DMS 273 treated with DMSO at 0.1 percent for 48 hours (cell line): Measurements from ENCODE around the gene PNRC2.
A peak's percentile ranks its signal among the peaks of the same experiment; 100 is the strongest.
"Not testable (repeated sequence)": the region's sequence is repeated elsewhere in the genome, so short reads cannot be mapped to it uniquely, and the experiment has no call there.

ENCODE experiments used
- DNase-seq: peaks from one replicate; lab custom pipeline; 2025; lab: John Stamatoyannopoulos, UW

Gene PNRC2

DNA sequence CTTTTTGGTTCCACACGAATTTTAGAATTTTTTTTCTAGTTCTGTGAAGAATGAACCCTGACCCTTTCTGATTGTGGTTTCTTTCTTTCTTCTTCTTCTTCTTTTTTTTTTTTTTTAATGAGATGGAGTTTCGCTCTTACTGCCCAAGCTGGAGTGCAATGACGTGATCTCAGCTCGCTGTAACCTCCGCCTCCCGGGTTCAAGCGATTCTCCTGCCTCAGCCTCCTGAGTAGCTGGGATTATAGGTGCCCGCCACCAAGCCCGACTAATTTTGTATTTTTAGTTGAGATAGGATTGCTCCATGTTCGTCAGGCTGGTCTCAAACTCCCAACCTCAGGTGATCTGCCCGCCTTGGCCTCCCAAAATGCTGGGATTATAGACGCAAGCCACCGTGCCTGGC, 32.4 kb downstream of the PNRC2 start:
- not testable (repeated sequence) for DNase-seq

DNA sequence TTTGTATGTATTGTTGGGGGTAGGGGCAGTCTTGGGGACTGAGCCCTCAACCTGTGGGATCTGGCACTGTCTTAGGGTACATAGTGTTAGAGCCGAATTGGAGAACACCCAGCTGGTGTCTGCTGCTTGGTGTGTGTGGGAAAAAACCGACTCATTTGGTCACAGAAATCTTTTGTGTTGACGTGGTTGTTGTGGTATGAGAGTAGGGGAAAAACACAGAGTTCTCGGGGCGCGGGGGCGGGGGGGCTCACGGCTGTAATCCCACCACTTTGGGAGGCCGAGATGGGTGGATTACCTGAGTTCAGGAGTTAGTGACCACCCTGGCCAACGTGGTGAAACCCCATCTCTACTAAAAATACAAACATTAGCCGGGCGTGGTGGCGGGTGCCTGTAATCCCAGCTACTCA, 35.8 kb downstream of the PNRC2 start:
- DNase-seq: no peak

DNA sequence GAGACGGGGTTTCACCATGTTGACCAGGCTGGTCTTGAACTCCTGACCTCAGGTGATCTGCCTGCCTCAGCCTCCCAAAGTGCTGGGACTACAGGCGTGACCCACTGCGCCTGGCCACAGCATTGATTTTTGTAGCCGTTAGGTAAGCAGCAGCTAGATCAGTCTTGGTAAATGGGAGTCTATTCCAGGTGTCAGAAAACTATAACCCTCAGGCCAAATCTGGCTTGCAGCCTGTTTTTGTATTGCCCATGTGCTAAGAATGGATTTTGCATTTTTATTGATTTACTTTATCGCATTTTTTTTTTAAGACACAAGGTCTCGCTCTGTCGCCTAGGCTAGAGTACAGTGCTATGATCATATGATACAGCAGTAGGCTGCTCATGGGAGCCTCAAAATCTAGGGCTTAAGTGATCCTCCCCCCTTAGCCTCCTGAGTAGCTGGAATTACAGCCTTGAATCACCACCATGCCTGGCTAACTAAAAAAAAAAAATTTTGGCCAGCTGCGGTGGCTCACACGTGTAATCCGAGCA, 37.1 kb downstream of the PNRC2 start:
- no peak for DNase-seq

DNA sequence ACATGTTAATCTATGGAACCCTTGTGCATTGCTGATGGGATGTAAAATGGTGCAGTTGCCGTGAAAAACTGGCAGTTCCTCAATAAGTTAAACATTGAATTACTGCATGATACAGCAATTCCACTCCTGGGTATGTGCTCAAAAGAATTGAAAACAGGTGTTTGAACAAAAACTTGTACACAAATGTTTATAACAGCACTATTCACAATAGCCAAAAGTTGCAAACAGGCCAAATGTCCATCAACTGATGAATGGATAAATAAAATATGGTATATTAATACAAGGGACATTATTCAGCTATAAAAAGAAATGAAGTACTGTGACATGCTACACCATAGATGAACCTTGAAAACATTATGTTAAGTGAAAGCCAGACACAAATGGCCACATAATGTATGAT, 38.2 kb downstream of the PNRC2 start:
- DNase-seq: no peak

DNA sequence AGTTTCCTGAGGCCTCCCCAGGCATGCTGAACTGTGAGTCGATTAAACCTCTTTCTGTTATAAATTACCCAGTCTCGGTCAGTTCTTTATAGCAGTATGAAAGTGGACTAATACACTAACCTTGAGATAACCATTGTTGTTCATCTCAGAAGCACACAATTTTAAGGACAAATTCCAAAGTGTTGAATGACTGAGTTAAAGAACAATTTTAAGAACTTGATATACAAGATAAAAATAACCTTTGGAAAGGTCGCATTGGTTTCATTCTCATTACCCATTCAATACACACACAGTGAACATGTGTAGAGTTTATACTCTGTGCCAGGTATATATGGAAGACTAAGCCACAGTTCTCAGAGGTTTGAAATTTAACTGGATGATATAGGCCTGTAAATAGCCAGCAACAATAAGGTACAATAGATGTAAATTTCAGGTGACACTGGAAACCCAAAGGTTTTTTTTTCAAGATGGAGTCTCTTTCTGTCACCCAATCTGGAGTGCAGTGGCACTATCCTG, 39.6 kb downstream of the PNRC2 start:
- no peak for DNase-seq

DNA sequence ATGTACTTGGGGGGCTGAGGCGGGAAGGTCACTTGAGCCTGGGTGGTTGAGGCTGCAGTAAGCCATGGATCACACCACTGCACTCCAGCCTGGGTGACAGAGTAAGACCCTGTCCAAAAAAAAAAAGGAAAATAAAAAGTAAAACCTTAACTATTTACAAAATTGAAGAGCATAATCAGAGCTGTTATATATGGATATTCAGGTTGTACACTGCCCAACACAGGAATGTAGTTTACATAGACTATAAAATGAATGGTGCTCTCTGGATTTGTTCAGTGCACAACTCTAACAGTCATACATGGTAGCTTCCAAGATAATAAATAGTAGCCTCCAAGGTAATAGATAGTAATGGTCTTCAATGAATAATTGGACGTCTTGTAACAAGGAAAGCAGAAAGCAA, 43.1 kb downstream of the PNRC2 start:
- no peak for DNase-seq

DNA sequence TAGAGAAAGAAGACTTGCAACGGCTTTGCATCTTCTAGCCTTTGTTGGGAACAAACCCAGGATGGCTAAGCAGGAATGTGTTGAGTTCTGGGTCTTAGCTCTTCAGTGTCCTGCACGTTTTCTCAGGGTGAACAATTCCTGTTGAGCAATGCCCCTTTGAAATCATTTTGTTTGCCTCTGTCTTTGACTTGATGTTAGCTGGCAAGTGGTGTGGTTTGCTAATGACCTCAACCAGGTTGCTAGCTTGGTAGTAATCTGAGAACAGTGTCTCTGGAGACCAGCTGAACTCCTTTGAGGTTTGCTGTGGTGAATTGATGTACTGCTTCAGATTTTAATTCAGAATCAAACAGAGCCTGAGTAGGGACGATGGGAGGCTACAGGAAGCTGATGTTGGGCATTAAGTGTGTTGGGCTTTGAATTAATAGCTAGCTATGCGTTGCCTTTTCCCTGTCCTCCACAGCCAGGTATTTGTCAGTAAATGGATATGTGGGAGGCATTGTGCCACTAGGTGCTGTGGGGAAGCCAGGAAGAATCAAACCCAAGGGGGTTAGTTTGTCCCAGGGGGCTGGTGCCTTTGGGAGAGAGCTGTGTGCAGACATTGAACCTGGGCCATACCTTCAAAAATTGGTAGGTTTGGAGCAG, 43.8 kb downstream of the PNRC2 start:
- DNase-seq: peak; percentile 67

DNA sequence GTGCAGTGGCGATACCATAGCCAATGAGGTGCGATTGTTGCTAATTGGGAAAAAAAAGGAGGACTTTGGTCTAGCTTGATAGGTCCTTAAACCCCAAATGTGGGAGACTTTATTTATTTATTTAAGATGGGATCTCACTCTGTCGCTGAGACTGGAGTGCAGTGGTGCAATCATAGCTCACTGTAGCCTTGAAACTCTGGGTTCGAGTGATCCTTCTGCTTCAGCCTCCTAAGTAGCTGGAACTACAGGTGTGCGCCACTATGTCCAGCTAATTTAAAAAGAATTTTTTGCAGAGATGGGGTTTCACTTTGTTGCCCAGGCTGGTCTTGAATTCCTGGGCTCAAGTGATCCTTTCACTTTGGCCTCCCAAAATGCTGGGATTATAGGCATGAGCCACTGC, 44.5 kb downstream of the PNRC2 start:
- DNase-seq: no peak

DNA sequence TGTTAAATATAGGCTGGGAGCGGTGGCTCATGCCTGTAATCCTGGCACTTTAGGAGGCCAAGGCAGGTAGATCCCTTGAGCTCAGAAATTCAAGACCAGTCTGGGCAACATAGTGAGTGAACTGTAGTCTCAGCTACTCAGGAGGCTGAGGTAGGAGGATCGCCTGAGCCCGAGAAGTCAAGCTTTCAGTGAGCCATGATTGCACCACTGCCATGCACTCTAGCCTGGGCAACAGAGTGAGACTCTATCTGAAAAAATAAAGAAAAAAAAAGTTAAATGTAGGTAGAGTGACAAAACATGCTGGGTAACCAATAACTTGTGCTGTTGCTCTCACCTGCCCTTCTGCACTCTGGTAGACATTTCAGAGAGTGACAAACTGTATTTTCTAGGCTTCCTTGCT, 45.5 kb downstream of the PNRC2 start:
- DNase-seq: no peak

DNA sequence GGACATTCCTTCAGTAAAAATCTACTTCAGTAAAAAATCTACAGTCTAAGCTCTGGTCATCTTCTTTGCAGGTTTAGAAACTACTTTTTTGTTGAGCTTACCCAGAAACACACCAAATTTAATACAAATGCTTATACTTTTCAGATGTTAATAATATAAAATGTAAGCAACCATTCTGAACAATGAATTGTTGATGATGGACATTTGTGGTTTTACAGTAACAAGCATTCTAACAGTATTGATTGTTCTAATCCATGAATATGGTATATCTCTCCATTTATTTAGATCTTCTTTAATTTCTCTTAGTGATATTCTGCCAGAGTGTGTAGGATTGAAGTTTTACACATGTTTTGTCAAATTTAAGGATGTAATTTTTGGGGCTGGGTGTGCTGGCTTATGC, 47.5 kb downstream of the PNRC2 start:
- no peak for DNase-seq

DNA sequence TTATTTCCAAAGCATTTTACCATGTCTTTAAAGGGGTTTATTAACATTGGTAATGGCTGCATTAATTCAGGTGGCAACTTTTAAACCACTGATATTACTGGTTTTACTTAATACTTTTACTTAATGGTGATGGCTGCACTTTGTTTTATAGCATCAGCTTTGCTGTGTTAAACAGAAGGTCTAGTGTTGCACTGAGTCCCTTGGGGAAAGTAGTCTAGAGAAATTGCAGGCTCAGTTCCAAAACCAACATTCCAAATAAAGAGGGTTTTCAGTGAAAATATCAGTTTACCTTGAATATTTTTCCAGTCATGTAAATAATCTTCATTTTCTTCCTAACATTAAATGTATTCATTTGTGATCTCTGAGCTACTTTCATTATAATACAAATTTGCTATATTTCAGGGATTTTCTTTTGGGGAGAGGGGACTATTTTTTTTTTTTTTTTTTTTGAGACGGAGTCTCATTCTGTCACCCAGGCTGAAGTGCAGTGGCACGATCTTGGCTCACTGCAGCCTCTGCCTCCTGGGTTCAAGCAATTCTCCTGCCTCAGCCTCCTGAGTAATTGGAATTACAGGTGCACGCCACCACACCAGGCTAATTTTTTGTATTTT, 49.1 kb downstream of the PNRC2 start:
- peak; percentile 4 for DNase-seq

DNA sequence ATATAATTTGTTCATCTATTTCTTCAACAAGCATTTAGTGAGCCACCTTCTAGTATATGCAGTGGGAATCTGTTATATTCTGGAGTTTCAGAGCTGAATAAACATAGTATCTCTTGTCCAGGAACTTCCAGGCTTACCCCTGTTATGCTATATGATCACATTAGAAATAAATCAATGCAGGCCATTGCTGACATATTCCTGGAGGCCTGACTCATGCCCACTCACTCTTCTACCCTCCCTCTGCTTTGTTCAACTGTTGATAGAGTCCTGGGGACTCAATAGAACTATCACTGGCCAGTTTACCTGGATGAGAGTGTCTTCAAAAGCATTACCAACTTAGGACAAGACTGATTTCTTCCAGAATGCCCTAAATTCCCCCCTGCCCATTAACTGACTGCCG, 49.8 kb downstream of the PNRC2 start:
- no peak for DNase-seq

DNA sequence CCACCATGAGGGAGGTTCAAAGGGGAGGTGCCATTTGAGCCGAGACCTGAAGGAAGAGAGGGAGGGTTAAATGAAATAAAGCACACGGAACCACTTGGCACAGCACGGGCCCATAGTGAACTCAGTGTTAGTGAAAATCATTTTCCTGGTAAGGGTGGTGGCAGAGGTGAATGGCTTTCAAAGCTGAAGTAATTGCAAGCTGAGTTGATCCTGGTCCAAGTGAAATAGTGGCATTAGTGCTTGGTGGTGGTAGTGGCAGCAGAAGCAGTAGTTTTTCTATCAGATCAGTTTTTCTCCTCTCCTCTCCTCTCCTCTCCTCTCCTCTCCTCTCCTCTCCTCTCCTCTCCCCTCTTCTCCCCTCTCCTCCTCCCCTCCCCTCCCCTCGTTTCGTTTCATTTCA, 51.0 kb downstream of the PNRC2 start:
- no peak for DNase-seq

DNA sequence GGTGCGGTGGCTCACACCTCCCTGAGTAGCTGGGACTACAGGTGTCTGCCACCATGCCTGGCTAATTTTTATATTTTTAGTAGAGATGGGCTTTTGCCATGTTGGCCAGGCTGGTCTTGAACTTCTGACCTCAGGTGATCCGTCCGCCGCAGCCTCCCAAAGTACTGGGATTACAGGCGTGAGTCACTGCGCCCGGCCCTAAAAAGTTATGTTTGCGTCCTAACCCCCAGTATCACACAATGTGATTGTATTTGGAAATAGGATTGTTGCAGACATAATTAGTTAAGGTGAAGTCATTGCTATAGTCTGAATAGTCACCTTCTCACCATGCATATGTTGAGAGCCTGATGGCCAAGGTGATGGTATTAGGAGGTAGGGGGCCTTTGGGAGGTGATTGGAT, 53.2 kb downstream of the PNRC2 start:
- DNase-seq: not testable (repeated sequence)
